HG02943 (cell line): ENCODE results near the gene SGIP1.

ENCODE experiments used
- ATAC-seq: cut with Tn5 transposase; IDR thresholded peaks from one replicate; pipeline ENCODE4 v1.9.1; 2021; ENCODE audit warnings: mild to moderate bottlenecking, low read depth, moderate library complexity; ENCODE audit not compliant: unreplicated experiment

Gene SGIP1

GRCh38 chr1:66671455-66671854 is 137.5 kb downstream of the SGIP1 start:
- ATAC-seq = no peak

- no peak for ATAC-seq
Observed at GRCh38 chr1:66676613-66677298, 142.8 kb downstream of the SGIP1 start.

GRCh38 chr1:66678146-66678545 is 144.2 kb downstream of the SGIP1 start:
- ATAC-seq = no peak

- no peak for ATAC-seq
Observed at GRCh38 chr1:66679140-66679539, 145.2 kb downstream of the SGIP1 start.

GRCh38 chr1:66681686-66682085 is 147.7 kb downstream of the SGIP1 start:
- ATAC-seq = no peak

- no peak for ATAC-seq
Observed at GRCh38 chr1:66682106-66682505, 148.2 kb downstream of the SGIP1 start.

GRCh38 chr1:66684353-66684752 is 150.4 kb downstream of the SGIP1 start:
- no peak for ATAC-seq

GRCh38 chr1:66685265-66685664 is 151.3 kb downstream of the SGIP1 start:
- ATAC-seq = no peak

- ATAC-seq = no peak
Observed at GRCh38 chr1:66685670-66686069, 151.7 kb downstream of the SGIP1 start.

- ATAC-seq = no peak
Observed at GRCh38 chr1:66686406-66686805, 152.5 kb downstream of the SGIP1 start.

- ATAC-seq = no peak
Observed at GRCh38 chr1:66687358-66687757, 153.4 kb downstream of the SGIP1 start.

- ATAC-seq = no peak
Observed at GRCh38 chr1:66690666-66691381, 156.9 kb downstream of the SGIP1 start.

GRCh38 chr1:66692681-66693080 is 158.7 kb downstream of the SGIP1 start:
- ATAC-seq = no peak

- ATAC-seq = no peak
Observed at GRCh38 chr1:66693856-66694255, 159.9 kb downstream of the SGIP1 start.

- ATAC-seq = no peak
Observed at GRCh38 chr1:66695116-66695515, 161.2 kb downstream of the SGIP1 start.

- no peak for ATAC-seq
Observed at GRCh38 chr1:66696771-66697170, 162.8 kb downstream of the SGIP1 start.

- ATAC-seq = no peak
Observed at GRCh38 chr1:66699213-66699612, 165.3 kb downstream of the SGIP1 start.

- ATAC-seq = no peak
Observed at GRCh38 chr1:66704177-66704875, 170.4 kb downstream of the SGIP1 start.

- ATAC-seq = no peak
Observed at GRCh38 chr1:66705110-66705509, 171.2 kb downstream of the SGIP1 start.

GRCh38 chr1:66711420-66711819 is 177.5 kb downstream of the SGIP1 start:
- no peak for ATAC-seq

- no peak for ATAC-seq
Observed at GRCh38 chr1:66712839-66713238, 178.9 kb downstream of the SGIP1 start.

GRCh38 chr1:66723985-66724384 is 190.0 kb downstream of the SGIP1 start:
- no peak for ATAC-seq
